Cardiac septum (tissue), 1 donor: ENCODE measurements around the gene AFF3. TPM values are rescaled to one million over a fixed set of nuclear protein-coding genes. Genes with fewer than 3 reads are reported as not detected.

ENCODE experiments used
- DNase-seq: peaks from one replicate; pipeline ENCODE4 v3.0.0-alpha.2; 2020; ENCODE audit warnings: low spot score
- intact Hi-C: fragments of 100-400 bp; cut with DNase I; formaldehyde crosslinking; loops from one replicate; pipeline ENCODE4 v1.14.0; 2022
- total RNA-seq: library from RNA; stranded (reverse); fragmentation: NEBNext Ultra II Directional; extraction: Animal tissue kit (Norgen Biotek cat#: 25700); gene quantifications from one replicate; pipeline ENCODE4 v1.2.1, GENCODE V29; 2021
- donor health status: DM: no; HTN: no; CAD: no.

Gene AFF3
- total RNA-seq, 1 donor from 2014 or later, result 6.7 TPM

DNA sequence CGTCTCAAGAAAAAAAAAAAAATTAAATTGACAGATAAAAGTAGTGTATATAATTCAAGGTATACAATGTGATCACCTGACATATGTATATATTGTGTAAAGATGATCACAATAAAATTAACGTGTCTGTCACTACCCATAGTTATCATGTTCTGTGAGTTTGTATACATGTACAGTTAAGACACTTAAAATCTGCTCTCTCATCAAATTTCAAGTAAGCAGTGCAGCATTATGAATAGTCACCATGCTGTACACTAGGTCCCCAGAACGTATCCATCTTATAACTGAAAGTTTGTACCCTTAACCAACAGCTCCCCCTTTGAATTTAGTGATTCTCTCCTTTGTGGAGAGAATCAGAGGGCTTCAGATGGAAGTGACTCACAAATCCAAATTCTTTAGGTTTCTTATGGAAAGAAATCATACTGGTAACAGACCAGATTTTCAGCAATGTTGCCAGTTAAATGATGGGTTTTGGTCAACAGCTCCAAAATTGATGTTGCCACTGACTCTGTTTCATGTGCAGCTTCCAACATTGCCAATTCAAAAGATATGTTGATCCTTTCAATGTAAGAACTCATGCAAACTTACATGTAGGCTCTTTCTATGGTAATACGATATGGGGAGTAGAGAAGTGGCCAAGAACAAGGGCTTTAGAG is 281.5 kb downstream of the AFF3 start:
- DNase-seq, result no peak
- intact Hi-C loops, result no loop called here

DNA sequence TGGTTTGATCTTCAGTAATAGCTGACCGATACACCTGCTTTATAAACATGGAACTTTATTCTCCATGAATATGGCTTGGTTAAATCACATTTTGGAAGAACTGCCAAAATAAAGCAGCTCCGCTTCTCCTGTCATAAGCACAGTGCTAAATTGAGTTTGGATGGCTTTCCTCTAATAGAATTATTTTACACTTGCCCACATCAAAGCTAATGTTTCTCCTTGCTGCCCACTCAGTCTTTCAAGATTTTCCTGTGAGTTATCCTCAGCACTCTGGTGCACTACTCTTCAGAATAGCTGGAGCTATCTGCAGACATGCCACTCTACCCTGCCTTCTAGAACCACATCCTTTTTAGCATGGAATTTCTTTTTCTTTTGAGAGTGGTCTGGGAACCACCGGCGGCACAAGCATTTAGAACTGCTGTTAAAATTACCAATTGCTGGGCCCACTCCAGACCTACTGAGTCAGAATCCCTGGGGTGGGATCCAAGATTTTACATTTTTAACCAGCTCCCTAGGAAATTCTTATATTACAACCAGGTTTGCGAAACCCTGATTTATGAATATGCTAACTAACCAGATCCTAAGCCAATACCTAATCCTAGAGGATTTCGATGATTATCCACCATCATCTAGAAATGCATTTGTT is 283.3 kb downstream of the AFF3 start:
- intact Hi-C loops, result no loop called here

DNA sequence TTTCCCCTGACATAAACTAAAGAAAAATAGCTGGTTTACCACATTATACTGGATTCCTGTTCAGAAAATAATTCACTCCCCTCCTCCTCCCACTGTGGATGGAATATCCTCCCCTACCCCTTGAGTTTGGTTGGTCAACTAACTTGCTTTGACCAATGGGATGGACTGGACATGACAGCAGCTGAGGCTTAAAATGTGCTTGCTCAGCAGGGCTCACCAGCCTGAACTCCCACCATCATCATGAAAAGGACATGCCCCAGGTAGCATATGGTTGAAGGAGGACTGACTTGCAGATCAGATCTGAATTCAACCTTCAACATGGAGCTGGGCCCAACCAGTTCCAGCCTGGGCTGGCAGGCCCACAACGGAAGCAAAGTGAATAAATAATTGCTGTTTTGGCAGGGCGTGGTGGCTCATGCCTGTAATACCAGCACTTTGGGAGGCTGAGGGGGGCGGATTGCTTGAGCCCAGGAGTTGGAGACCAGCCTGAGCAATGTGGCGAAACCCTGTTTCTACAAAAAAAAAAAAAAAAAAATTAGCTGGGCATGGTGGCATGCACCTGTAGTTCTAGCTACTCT is 284.4 kb downstream of the AFF3 start:
- DNase-seq, result no peak
- intact Hi-C loops, result no loop called here

More for the DNA sequence above, 283.3 kb downstream of the AFF3 start:
- no peak for DNase-seq

DNA sequence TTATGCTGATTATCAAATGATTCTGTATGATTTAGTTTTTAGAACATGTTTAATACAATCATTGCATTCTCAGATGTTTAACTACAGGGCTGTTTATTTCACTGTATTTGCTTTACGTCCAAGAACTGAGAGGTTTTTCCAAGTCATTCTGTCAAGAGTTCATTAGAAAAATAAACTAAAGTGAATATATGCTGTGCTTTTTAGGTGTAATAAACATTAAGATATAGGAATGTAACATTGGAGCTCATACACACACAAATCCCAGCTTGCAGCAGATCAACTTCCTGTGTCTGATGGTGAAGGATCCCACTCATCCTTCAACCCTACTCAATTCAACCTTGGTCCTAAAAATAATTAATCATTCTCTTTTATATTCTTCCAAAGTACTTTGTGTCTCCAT is 285.0 kb downstream of the AFF3 start:
- intact Hi-C loops, result no loop called here

DNA sequence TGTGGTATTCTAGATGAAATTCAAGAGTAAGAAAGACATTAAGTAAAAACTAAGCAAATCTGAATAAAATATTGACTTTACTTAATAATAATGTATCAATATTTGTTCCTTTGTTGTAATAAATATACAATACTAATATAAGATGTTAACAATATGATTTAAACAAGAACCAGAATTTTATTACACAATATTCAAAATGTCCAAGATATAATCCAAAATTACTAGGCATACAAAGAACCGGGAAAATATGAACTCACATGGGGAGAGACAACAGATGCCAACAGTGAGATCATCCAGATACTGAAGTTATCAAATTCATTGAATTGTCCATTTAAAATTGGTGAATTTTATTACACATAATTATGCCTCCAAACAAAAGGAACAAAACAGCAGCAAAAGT is 286.3 kb downstream of the AFF3 start:
- intact Hi-C loops, result no loop called here
- DNase-seq, result no peak

More for the DNA sequence above, 285.0 kb downstream of the AFF3 start:
- DNase-seq, result no peak

DNA sequence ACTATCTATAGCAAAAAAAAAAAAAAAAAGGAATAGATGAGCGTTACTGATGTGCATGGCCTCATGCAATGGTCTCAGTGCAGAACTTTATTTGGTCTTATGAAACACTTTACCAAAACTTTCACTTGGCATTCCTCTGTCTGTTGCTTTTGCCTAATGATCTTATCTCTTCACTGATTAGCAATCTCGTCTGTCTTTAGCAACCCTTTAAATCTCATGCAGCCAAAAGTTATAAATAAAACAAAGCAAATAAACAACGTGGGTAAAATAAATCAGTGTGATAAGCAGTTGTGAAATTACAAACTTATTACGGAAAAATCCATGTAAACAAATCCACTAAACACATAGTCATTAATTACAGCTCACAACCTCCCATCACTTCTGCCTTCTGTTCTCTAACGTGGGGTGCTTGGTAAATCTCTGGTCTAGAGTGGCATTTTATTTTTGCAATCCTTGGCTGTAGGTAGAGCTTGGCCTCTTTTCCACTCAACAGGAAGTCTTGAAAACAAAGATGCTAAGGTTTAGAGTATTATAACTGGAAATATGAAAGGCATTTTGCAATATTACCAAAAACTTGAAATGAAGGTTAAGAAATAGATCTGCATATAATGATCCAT is 288.0 kb downstream of the AFF3 start:
- intact Hi-C loops, result no loop called here
- no peak for DNase-seq

DNA sequence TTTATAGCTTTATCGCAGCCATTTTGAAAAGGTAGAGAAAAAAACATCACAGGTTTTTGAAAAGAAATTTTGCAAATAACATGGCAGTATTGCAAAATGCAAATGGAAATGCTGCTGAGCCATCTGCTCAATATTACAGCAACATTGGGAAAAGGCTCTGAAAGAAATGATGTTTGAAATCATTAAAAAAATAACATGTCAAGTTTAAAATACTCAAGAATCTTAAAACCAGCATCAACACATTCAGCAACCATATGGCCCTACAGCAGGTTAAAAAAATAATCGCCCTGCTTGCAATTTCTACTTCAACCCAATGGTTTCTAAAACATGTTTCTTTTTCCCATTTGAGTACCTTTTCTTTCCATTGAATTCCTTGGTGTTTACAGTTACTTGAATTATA is 289.4 kb downstream of the AFF3 start:
- intact Hi-C loops, result no loop called here
- DNase-seq, result no peak

DNA sequence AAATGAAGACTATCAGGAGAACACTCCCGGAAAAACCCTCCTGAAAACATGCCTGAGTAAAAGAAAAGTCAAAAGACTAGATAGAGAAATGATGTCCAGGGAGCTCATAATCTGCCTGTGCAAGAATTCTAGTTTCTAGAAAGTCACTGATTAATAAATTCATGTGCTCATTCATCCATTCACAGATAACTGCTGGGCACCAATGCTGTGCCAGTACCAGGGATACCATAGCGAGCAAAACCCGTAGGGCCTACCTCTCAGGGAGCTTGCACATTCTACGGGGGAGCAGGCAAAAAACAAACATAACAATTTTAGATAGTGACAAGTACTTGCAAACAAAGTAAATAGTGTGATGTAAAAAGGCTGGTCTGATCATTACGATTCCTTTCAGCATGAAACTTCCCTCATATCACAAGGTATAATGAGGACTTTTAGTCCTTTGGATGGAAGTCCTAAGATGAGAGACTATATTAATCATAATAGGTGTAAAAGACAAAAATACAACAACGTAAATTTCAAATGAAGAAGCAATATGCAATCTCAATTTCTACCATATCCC is 289.9 kb downstream of the AFF3 start:
- intact Hi-C loops, result no loop called here
- DNase-seq, result no peak

DNA sequence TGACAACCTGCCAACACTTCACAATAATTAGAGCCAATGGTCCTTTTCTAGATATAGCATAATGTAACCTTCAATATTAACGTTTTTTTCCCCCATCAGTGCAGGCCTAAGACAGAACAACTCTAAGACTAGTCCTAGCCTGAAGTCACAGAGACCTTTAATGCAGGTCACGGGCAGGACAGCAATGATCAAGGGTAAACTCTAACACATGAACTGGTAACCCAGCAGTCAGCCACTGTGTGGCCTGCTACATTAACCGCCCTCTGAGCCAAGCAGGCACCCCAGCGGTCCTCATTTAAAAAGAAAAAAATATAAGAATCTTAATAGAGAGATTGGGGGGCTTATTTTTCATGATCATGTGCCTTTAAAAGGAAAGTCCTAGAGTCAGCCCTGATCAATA is 290.6 kb downstream of the AFF3 start:
- no peak for DNase-seq
- intact Hi-C loops, result no loop called here

DNA sequence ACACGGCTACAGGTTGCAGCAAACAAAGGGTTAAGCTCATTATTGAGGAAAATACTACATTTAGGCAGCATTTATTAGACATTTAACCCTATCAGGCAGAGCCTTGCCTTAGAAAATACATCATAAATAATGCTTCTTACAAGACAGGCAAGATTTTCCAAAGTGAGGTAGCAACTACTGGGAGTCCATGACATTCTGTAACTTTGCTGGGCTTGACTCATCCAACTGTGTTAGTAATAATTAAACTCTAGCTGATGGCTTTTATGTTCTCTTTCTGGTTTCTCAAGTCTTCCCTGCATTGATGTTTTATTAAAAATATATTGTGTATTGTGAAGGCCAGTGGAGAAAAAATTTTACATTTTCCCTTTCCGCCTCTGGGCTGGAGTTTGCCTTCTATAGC is 291.3 kb downstream of the AFF3 start:
- intact Hi-C loops, result no loop called here
- no peak for DNase-seq

DNA sequence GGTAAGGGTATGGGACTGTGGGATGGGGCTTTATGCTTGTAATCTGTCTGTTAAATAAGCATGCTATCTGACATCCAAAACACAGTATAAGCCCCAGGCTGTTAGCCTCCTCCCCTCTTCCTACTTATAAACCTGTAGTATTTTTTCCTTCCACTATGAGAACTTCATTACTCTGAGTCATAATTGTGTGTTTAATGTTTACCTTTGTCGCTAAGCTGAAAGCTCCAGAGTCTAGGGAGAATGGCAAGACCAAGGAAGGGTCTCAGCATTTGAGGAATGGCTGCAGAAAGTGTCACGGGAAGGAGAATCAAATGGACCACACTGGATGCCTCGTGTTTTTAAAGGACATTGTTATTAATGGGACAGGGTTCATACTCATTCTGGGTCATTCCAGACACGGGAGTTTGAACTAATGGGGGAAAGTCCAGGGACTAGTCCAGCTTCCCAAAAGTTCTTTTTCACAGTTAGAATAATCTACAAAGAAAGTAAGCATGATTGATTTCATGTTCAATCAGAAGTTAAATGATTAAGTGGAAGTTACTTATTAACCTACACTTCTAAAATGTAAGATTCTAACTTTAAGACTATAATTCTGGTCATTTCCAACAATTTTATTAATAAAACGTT is 292.2 kb downstream of the AFF3 start:
- no peak for DNase-seq
- intact Hi-C loops, result no loop called here

DNA sequence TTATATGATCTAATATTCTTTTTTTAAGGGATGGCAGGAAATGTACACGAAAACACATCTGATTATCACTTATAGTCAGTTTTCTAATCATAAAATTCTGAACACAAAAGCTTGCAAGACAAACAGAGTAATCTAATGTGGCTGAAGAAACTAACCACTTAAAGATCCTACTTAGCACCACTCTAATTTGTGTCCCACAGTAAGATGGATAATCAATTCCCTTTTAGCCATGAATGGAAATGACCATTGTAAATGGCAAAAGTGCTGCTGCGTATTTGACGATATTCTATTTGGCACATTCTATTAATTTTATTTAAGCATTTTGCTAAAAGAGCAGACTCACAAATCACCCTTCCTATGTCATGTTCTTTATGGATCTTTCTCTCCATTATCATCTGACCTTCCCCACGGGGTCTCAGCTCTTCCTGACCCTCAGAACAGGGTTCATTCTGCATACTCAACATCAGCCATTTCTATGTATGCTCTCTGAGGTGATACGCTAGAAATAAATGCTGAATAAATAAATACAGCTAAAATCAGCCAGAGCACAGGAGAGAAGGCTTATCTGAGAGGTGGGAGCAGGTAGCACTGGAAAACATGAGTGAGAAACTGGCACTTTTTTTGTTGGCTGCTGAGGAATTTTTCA is 295.8 kb downstream of the AFF3 start:
- no peak for DNase-seq
- intact Hi-C loops, result no loop called here

DNA sequence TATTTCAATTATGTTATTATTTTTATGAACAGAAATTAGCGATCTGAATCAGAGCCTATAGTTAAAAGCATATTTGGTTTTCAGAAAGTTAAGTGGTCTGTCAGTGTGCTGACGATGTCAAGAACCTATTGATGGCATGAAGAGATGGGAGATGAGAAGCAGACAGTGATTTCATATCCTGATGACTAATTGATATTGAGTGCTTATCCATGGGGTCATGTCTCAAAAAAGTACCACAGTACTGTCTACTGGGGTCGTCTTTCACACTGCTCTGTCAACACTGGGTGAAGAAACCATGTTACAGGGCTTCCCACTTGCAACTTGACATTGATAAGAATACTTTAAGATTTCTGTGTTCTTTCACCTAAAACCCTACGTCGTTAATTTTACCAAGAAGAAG is 297.1 kb downstream of the AFF3 start:
- no peak for DNase-seq
- intact Hi-C loops, result no loop called here

DNA sequence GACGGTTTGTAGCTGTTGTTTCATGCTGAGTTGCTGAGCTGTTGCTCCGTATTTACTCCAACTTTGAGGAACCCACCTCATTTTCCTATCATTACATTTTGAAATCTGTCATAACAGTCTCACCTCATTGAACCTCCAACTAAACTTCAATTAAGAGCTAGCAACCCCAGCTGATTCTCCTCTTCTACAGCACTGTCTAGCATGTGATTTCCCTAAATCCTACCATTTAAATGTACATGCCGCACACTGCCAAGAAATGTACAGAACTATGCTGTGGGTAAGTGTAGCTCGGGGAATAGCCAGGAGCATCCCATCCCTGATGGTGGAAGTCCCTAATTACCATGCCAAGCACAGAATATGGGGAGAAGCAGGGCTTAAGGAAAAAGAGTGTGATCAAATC is 299.9 kb downstream of the AFF3 start:
- intact Hi-C loops, result no loop called here
- no peak for DNase-seq

DNA sequence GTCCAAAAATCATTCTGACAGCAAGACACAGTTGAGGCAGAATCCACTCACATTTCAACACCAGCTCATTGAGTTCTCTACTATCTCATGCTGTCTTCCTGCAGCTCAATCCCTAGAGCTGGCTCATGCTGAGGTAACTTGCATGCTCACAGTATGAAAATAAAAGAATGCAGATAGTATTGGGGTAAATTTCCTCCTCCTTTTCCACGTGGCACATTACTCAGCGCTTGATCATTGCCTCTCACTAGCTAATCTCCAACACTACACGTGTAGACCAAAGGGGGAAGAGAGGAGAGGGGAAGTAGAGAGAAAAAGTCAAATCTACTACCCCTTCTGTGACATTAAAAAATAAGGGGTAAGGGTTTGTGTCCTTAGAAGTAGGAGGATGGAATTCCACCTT is 300.6 kb downstream of the AFF3 start:
- no peak for DNase-seq
- intact Hi-C loops, result no loop called here

DNA sequence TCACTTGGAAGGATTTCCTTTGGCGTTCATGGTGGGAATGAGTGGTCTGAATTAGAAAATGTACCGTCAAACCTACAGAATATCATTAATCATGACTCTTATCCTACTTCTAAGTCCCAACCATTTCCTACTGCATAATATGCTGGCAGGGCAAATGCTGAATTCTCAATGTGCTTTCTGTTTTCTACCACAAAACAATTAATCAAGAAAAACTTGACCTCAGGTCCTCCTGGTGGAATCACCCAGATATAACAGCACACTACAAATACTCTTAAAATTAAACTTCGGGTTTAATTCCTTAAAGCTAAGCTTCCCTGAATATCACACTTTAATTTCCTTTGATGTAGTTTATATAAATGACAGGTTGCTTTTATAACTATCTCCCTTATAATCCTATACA is 301.6 kb downstream of the AFF3 start:
- intact Hi-C loops, result no loop called here

DNA sequence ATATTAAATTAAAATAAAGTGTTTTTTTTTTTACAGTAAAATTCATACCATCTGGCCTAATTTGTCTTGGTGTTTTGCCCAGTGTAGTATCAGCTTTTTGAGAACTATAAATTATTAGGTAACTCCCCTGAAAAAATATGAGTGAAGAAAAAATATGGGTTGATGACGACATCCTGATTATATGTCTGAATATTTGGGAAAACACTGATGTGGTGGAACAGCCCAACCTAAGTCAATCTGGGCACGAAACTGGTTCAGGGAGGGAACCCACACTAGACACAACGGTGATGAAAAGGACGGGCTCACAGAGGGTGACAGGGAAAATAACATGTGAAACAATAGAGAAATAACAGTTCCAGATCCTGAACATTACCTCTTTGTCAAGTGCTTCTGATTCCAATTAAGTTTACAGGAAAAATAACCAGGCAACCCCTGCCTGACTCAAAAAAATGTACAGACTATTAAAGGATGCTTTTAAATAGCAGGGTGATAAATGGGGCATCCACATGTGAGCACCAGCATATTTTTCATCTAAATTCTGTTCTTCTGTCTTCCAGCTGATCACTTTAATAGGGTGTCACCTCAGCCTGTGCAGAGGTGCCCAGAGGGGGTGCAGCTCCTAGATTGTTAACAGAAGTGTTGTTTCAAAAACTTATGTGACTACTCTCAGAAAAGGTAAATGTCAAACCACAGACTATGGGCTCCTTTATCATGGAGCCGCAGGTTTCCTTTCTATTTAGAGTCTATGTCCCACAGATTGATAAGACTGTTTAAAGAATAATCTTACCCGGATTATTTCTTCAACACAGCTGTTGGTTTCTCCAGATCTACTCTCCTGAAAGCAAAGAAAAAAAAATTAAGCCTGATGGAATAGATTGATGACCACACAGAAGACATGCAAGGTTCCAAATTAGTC is 305.4 kb downstream of the AFF3 start:
- intact Hi-C loops, result no loop called here
- no peak for DNase-seq

More for the DNA sequence above, 301.6 kb downstream of the AFF3 start:
- no peak for DNase-seq

DNA sequence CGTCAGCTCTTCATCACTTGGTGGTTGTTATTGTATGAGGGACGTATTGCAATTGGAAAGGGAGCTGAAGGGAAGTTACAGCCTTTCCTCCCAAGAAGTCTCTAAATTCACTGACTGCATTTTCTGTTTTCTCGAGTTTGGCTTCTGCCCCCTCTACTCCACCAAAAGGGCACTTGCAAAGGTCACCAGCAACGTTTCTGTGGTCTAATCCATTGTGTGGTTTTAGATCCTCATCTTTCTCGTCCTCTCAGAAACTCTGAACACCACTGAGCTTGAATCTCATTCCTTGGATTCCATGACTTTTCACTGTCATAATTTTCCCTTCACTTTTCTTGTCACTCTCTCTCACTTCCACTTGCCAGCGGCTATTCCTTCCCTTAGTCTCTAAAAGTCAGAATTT is 308.0 kb downstream of the AFF3 start:
- intact Hi-C loops, result no loop called here
- DNase-seq, result no peak
